ENCODE results near the gene WDR33. TPM values are rescaled to one million over a fixed set of nuclear protein-coding genes. Genes with fewer than 3 reads are reported as not detected.

WDR33 gene
- total and polyA plus RNA-seq, 10 of the 15 experiments (the other 5 are each of a cell fraction or from before 2014, with no cell fraction given), result 29.2 to 73.8 (median 45.6) TPM

DNA sequence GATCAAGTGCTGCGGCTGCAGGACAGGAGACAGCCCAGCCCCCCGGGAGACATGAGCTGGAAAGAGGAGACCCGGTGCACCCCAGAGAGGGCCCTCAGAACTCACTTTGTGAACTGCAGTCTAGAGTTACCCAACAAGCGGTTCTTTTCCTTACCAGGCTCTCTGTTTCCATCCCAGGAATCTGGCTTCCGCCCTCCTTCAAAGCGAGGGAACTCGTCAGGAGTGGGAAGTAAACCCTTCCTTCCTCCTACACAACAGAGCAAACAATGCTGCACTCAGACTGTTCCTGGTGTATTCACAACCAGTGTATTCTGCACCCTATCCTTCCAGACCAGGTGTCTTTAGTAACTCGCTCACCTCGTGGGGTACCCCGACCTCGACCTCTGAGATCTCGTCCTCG is 101.6 kb downstream of the WDR33 start (continued):
- TF ChIP-seq, protein P1, sequence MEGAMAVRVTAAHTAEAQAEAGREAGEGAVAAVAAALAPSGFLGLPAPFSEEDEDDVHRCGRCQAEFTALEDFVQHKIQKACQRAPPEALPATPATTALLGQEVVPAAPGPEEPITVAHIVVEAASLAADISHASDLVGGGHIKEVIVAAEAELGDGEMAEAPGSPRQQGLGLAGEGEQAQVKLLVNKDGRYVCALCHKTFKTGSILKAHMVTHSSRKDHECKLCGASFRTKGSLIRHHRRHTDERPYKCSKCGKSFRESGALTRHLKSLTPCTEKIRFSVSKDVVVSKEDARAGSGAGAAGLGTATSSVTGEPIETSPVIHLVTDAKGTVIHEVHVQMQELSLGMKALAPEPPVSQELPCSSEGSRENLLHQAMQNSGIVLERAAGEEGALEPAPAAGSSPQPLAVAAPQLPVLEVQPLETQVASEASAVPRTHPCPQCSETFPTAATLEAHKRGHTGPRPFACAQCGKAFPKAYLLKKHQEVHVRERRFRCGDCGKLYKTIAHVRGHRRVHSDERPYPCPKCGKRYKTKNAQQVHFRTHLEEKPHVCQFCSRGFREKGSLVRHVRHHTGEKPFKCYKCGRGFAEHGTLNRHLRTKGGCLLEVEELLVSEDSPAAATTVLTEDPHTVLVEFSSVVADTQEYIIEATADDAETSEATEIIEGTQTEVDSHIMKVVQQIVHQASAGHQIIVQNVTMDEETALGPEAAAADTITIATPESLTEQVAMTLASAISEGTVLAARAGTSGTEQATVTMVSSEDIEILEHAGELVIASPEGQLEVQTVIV (IDR thresholded peaks at IDR 0.05; ENCODE audit: borderline replicate concordance, partially characterized antibody), result no peak
- TF ChIP-seq CEBPB (IDR thresholded peaks at IDR 0.05; ENCODE audit: borderline replicate concordance in 1 of 2, low read depth in 2 of 2, low read length in 2 of 2) (no peak), NR2F1 (conservative IDR thresholded peaks at IDR 0.05) (no peak)
- TF ChIP-seq, protein P2, sequence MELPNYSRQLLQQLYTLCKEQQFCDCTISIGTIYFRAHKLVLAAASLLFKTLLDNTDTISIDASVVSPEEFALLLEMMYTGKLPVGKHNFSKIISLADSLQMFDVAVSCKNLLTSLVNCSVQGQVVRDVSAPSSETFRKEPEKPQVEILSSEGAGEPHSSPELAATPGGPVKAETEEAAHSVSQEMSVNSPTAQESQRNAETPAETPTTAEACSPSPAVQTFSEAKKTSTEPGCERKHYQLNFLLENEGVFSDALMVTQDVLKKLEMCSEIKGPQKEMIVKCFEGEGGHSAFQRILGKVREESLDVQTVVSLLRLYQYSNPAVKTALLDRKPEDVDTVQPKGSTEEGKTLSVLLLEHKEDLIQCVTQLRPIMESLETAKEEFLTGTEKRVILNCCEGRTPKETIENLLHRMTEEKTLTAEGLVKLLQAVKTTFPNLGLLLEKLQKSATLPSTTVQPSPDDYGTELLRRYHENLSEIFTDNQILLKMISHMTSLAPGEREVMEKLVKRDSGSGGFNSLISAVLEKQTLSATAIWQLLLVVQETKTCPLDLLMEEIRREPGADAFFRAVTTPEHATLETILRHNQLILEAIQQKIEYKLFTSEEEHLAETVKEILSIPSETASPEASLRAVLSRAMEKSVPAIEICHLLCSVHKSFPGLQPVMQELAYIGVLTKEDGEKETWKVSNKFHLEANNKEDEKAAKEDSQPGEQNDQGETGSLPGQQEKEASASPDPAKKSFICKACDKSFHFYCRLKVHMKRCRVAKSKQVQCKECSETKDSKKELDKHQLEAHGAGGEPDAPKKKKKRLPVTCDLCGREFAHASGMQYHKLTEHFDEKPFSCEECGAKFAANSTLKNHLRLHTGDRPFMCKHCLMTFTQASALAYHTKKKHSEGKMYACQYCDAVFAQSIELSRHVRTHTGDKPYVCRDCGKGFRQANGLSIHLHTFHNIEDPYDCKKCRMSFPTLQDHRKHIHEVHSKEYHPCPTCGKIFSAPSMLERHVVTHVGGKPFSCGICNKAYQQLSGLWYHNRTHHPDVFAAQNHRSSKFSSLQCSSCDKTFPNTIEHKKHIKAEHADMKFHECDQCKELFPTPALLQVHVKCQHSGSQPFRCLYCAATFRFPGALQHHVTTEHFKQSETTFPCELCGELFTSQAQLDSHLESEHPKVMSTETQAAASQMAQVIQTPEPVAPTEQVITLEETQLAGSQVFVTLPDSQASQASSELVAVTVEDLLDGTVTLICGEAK (IDR thresholded peaks at IDR 0.05; ENCODE audit: borderline replicate concordance), result no peak
